ENCODE measurements around the gene MANEA. TPM values are rescaled to one million over a fixed set of nuclear protein-coding genes. Genes with fewer than 3 reads are reported as not detected.

The MANEA gene
- polyA plus RNA-seq, 3 donors, result 2.5 to 8.1 (median 4.8) TPM

- Histone ChIP-seq H3K79me2 (ENCODE audit: insufficient read depth, low read length) (peaks cover 36% of the 10 kb centered on the region), H3K9ac (ENCODE audit: insufficient read depth, low read length, poor library complexity, severe bottlenecking) (no peak overlapping the region), H2AFZ (ENCODE audit: insufficient read depth, low read depth, low read length, poor library complexity, severe bottlenecking) (no peak overlapping the region), H3K36me3 (replicated peaks in 1 of 2; ENCODE audit: control insufficient read depth in 1 of 2, insufficient read depth in 2 of 2, low read length in 2 of 2) (peaks cover 0 to 10% of the 10 kb centered on the region in 2 donors), H3K4me3 (replicated peaks in 1 of 3; ENCODE audit: low read depth in 2 of 3, low read length in 3 of 3) (no peak overlapping the region), H3K4me2 (replicated peaks; ENCODE audit: extremely low read depth, low read length, poor library complexity, severe bottlenecking) (no peak overlapping the region), H3K27ac (ENCODE audit: low read depth in 1 of 2, low read length in 2 of 2) (no peak overlapping the region), H3K27me3 (ENCODE audit: control insufficient read depth in 2 of 2, insufficient read depth in 2 of 2, low read length in 2 of 2) (no peaks in the 10 kb centered on the region), H4K20me1 (ENCODE audit: insufficient read depth, low read length) (no peaks in the 10 kb centered on the region), H3K4me1 (ENCODE audit: control insufficient read depth in 1 of 2, insufficient read depth in 2 of 2, low read length in 2 of 2) (no peaks in the 10 kb centered on the region), H3K9me3 (replicated peaks in 1 of 2; ENCODE audit: control insufficient read depth in 1 of 2, insufficient read depth in 1 of 2, low read length in 2 of 2) (peaks cover 0 to 4% of the 10 kb centered on the region in 2 donors)
- peak overlapping the region in 2 of 7 donors; percentile 20 to 66 for H3K27ac Mint-ChIP-seq
- no peak overlapping the region for H3K4me3 Mint-ChIP-seq
- H3K27me3 Mint-ChIP-seq (ENCODE audit: low read depth in 3 of 3), result no peaks in the 10 kb centered on the region
- intact Hi-C loops (cut with micrococcal nuclease), result no loop called here
- no peak for TF ChIP-seq CTCF (IDR thresholded peaks at IDR 0.05)
- H3K4me1 Mint-ChIP-seq, result peaks cover 9% of the 10 kb centered on the region
- no CpG with 5 or more reads among the region's 4 CpGs for WGBS (ENCODE audit: insufficient coverage)
- H3K36me3 Mint-ChIP-seq, result peaks cover 16 to 19% of the 10 kb centered on the region in 2 donors
- no peak for DNase-seq
- peaks cover 0 to 7% (median 0%) of the 10 kb centered on the region in 7 donors for H3K9me3 Mint-ChIP-seq
Measured at GRCh38 chr6:95589826-95590570, 12.7 kb downstream of the MANEA start.

- H3K9me3 Mint-ChIP-seq, result peaks cover 0 to 4% (median 0%) of the 10 kb centered on the region in 7 donors
- no peak for TF ChIP-seq CTCF (IDR thresholded peaks at IDR 0.05)
- no peak for DNase-seq
- intact Hi-C loops (cut with micrococcal nuclease), result no loop called here
- peaks cover 15 to 16% of the 10 kb centered on the region in 2 donors for H3K36me3 Mint-ChIP-seq
- Histone ChIP-seq H3K4me3 (replicated peaks in 1 of 3; ENCODE audit: low read depth in 2 of 3, low read length in 3 of 3) (no peak overlapping the region), H3K27ac (ENCODE audit: low read depth in 1 of 2, low read length in 2 of 2) (no peak overlapping the region), H3K9me3 (replicated peaks in 1 of 2; ENCODE audit: control insufficient read depth in 1 of 2, insufficient read depth in 1 of 2, low read length in 2 of 2) (no peaks in the 10 kb centered on the region), H3K4me1 (ENCODE audit: control insufficient read depth in 1 of 2, insufficient read depth in 2 of 2, low read length in 2 of 2) (no peaks in the 10 kb centered on the region), H3K36me3 (replicated peaks in 1 of 2; ENCODE audit: control insufficient read depth in 1 of 2, insufficient read depth in 2 of 2, low read length in 2 of 2) (peaks cover 0 to 7% of the 10 kb centered on the region in 2 donors), H2AFZ (ENCODE audit: insufficient read depth, low read depth, low read length, poor library complexity, severe bottlenecking) (no peak overlapping the region), H3K79me2 (ENCODE audit: insufficient read depth, low read length) (peaks cover 17% of the 10 kb centered on the region), H3K9ac (ENCODE audit: insufficient read depth, low read length, poor library complexity, severe bottlenecking) (no peak overlapping the region), H3K27me3 (ENCODE audit: control insufficient read depth in 2 of 2, insufficient read depth in 2 of 2, low read length in 2 of 2) (no peaks in the 10 kb centered on the region), H3K4me2 (replicated peaks; ENCODE audit: extremely low read depth, low read length, poor library complexity, severe bottlenecking) (no peak overlapping the region), H4K20me1 (ENCODE audit: insufficient read depth, low read length) (no peaks in the 10 kb centered on the region)
- no peak overlapping the region for H3K27ac Mint-ChIP-seq
- no CpG with 5 or more reads among the region's 2 CpGs for WGBS (ENCODE audit: insufficient coverage)
- no peaks in the 10 kb centered on the region for H3K27me3 Mint-ChIP-seq (ENCODE audit: low read depth in 3 of 3)
- no peak overlapping the region for H3K4me3 Mint-ChIP-seq
- peaks cover 5% of the 10 kb centered on the region for H3K4me1 Mint-ChIP-seq
Measured at GRCh38 chr6:95593025-95593424, 15.7 kb downstream of the MANEA start.

Measured in CD14-positive monocyte (primary cell).